Measurements from ENCODE around the gene DNER. TPM values are rescaled to one million over a fixed set of nuclear protein-coding genes. Genes with fewer than 3 reads are reported as not detected.

DNER gene
- total RNA-seq, 1 donor from 2014 or later: 1.6 TPM

- H3K9ac ChIP-seq (ENCODE audit: low read depth in 1 of 3, low read length in 3 of 3): no peak overlapping the region
- no peaks in the 10 kb centered on the region for H3K27me3 ChIP-seq (ENCODE audit: control insufficient read depth in 3 of 3, insufficient read depth in 3 of 3, low read length in 3 of 3)
- H3K27ac ChIP-seq (ENCODE audit: low read depth, low read length): no peak overlapping the region
- no peak overlapping the region for H3K4me3 ChIP-seq (ENCODE audit: low read length in 3 of 3)
- H3K36me3 ChIP-seq (ENCODE audit: control insufficient read depth in 3 of 3, insufficient read depth in 3 of 3, low read length in 3 of 3): no peaks in the 10 kb centered on the region
- H3K9me3 ChIP-seq (ENCODE audit: control insufficient read depth in 3 of 3, low read length in 3 of 3): no peaks in the 10 kb centered on the region
- peaks cover 0 to 3% (median 0%) of the 10 kb centered on the region in 3 donors for H3K4me1 ChIP-seq (ENCODE audit: control insufficient read depth in 3 of 3, insufficient read depth in 3 of 3, low read length in 3 of 3)
Measured at GRCh38 chr2:229417916-229418315, 296.4 kb downstream of the DNER start.

GRCh38 chr2:229417176-229417575, 297.2 kb downstream of the DNER start:
- no peak overlapping the region for H3K9ac ChIP-seq (ENCODE audit: low read depth in 1 of 3, low read length in 3 of 3)
- H3K27ac ChIP-seq (ENCODE audit: low read depth, low read length): peak overlapping the region; percentile 57
- no peaks in the 10 kb centered on the region for H3K9me3 ChIP-seq (ENCODE audit: control insufficient read depth in 3 of 3, low read length in 3 of 3)
- no peaks in the 10 kb centered on the region for H3K27me3 ChIP-seq (ENCODE audit: control insufficient read depth in 3 of 3, insufficient read depth in 3 of 3, low read length in 3 of 3)
- peaks cover 0 to 3% (median 0%) of the 10 kb centered on the region in 3 donors for H3K4me1 ChIP-seq (ENCODE audit: control insufficient read depth in 3 of 3, insufficient read depth in 3 of 3, low read length in 3 of 3)
- no peak overlapping the region for H3K4me3 ChIP-seq (ENCODE audit: low read length in 3 of 3)
- H3K36me3 ChIP-seq (ENCODE audit: control insufficient read depth in 3 of 3, insufficient read depth in 3 of 3, low read length in 3 of 3): no peaks in the 10 kb centered on the region

GRCh38 chr2:229416116-229416694, 298.1 kb downstream of the DNER start:
- Histone ChIP-seq H3K9ac (ENCODE audit: low read depth in 1 of 3, low read length in 3 of 3) (no peak overlapping the region), H3K4me1 (ENCODE audit: control insufficient read depth in 3 of 3, insufficient read depth in 3 of 3, low read length in 3 of 3) (peaks cover 0 to 3% (median 0%) of the 10 kb centered on the region in 3 donors), H3K4me3 (ENCODE audit: low read length in 3 of 3) (no peak overlapping the region), H3K9me3 (ENCODE audit: control insufficient read depth in 3 of 3, low read length in 3 of 3) (no peaks in the 10 kb centered on the region), H3K36me3 (ENCODE audit: control insufficient read depth in 3 of 3, insufficient read depth in 3 of 3, low read length in 3 of 3) (no peaks in the 10 kb centered on the region), H3K27me3 (ENCODE audit: control insufficient read depth in 3 of 3, insufficient read depth in 3 of 3, low read length in 3 of 3) (no peaks in the 10 kb centered on the region), H3K27ac (ENCODE audit: low read depth, low read length) (peak overlapping the region; percentile 57)

GRCh38 chr2:229414631-229415030, 299.7 kb downstream of the DNER start:
- no peaks in the 10 kb centered on the region for H3K27me3 ChIP-seq (ENCODE audit: control insufficient read depth in 3 of 3, insufficient read depth in 3 of 3, low read length in 3 of 3)
- no peaks in the 10 kb centered on the region for H3K9me3 ChIP-seq (ENCODE audit: control insufficient read depth in 3 of 3, low read length in 3 of 3)
- H3K27ac ChIP-seq (ENCODE audit: low read depth, low read length): no peak overlapping the region
- H3K4me1 ChIP-seq (ENCODE audit: control insufficient read depth in 3 of 3, insufficient read depth in 3 of 3, low read length in 3 of 3): peaks cover 0 to 3% (median 0%) of the 10 kb centered on the region in 3 donors
- no peak overlapping the region for H3K4me3 ChIP-seq (ENCODE audit: low read length in 3 of 3)
- H3K9ac ChIP-seq (ENCODE audit: low read depth in 1 of 3, low read length in 3 of 3): no peak overlapping the region
- H3K36me3 ChIP-seq (ENCODE audit: control insufficient read depth in 3 of 3, insufficient read depth in 3 of 3, low read length in 3 of 3): no peaks in the 10 kb centered on the region

- Histone ChIP-seq H3K4me1 (ENCODE audit: control insufficient read depth in 3 of 3, insufficient read depth in 3 of 3, low read length in 3 of 3) (peaks cover 2 to 10% (median 5%) of the 10 kb centered on the region in 3 donors), H3K9ac (ENCODE audit: low read depth in 1 of 3, low read length in 3 of 3) (no peak overlapping the region), H3K27me3 (ENCODE audit: control insufficient read depth in 3 of 3, insufficient read depth in 3 of 3, low read length in 3 of 3) (no peaks in the 10 kb centered on the region), H3K9me3 (ENCODE audit: control insufficient read depth in 3 of 3, low read length in 3 of 3) (no peaks in the 10 kb centered on the region), H3K4me3 (ENCODE audit: low read length in 3 of 3) (no peak overlapping the region), H3K36me3 (ENCODE audit: control insufficient read depth in 3 of 3, insufficient read depth in 3 of 3, low read length in 3 of 3) (no peaks in the 10 kb centered on the region), H3K27ac (ENCODE audit: low read depth, low read length) (no peak overlapping the region)
Measured at GRCh38 chr2:229412686-229413085, 301.7 kb downstream of the DNER start.

- H3K9ac ChIP-seq (ENCODE audit: low read depth in 1 of 3, low read length in 3 of 3): no peak overlapping the region
- H3K27ac ChIP-seq (ENCODE audit: low read depth, low read length): no peak overlapping the region
- H3K4me3 ChIP-seq (ENCODE audit: low read length in 3 of 3): no peak overlapping the region
- H3K27me3 ChIP-seq (ENCODE audit: control insufficient read depth in 3 of 3, insufficient read depth in 3 of 3, low read length in 3 of 3): no peaks in the 10 kb centered on the region
- H3K4me1 ChIP-seq (ENCODE audit: control insufficient read depth in 3 of 3, insufficient read depth in 3 of 3, low read length in 3 of 3): peaks cover 4 to 16% (median 5%) of the 10 kb centered on the region in 3 donors
- no peaks in the 10 kb centered on the region for H3K36me3 ChIP-seq (ENCODE audit: control insufficient read depth in 3 of 3, insufficient read depth in 3 of 3, low read length in 3 of 3)
- H3K9me3 ChIP-seq (ENCODE audit: control insufficient read depth in 3 of 3, low read length in 3 of 3): no peaks in the 10 kb centered on the region
Measured at GRCh38 chr2:229410946-229411345, 303.4 kb downstream of the DNER start.

- H3K4me1 ChIP-seq (ENCODE audit: control insufficient read depth in 3 of 3, insufficient read depth in 3 of 3, low read length in 3 of 3): peaks cover 4 to 16% (median 5%) of the 10 kb centered on the region in 3 donors
- H3K4me3 ChIP-seq (ENCODE audit: low read length in 3 of 3): no peak overlapping the region
- H3K36me3 ChIP-seq (ENCODE audit: control insufficient read depth in 3 of 3, insufficient read depth in 3 of 3, low read length in 3 of 3): no peaks in the 10 kb centered on the region
- H3K27me3 ChIP-seq (ENCODE audit: control insufficient read depth in 3 of 3, insufficient read depth in 3 of 3, low read length in 3 of 3): no peaks in the 10 kb centered on the region
- H3K9me3 ChIP-seq (ENCODE audit: control insufficient read depth in 3 of 3, low read length in 3 of 3): no peaks in the 10 kb centered on the region
- no peak overlapping the region for H3K27ac ChIP-seq (ENCODE audit: low read depth, low read length)
- H3K9ac ChIP-seq (ENCODE audit: low read depth in 1 of 3, low read length in 3 of 3): no peak overlapping the region
Measured at GRCh38 chr2:229410264-229410663, 304.1 kb downstream of the DNER start.

- Histone ChIP-seq H3K27me3 (ENCODE audit: control insufficient read depth in 3 of 3, insufficient read depth in 3 of 3, low read length in 3 of 3) (no peaks in the 10 kb centered on the region), H3K36me3 (ENCODE audit: control insufficient read depth in 3 of 3, insufficient read depth in 3 of 3, low read length in 3 of 3) (no peaks in the 10 kb centered on the region), H3K9ac (ENCODE audit: low read depth in 1 of 3, low read length in 3 of 3) (no peak overlapping the region), H3K4me1 (ENCODE audit: control insufficient read depth in 3 of 3, insufficient read depth in 3 of 3, low read length in 3 of 3) (peaks cover 4 to 16% (median 5%) of the 10 kb centered on the region in 3 donors), H3K9me3 (ENCODE audit: control insufficient read depth in 3 of 3, low read length in 3 of 3) (no peaks in the 10 kb centered on the region), H3K4me3 (ENCODE audit: low read length in 3 of 3) (no peak overlapping the region), H3K27ac (ENCODE audit: low read depth, low read length) (no peak overlapping the region)
Measured at GRCh38 chr2:229409751-229410181, 304.6 kb downstream of the DNER start.

GRCh38 chr2:229408962-229409361, 305.4 kb downstream of the DNER start:
- Histone ChIP-seq H3K9me3 (ENCODE audit: control insufficient read depth in 3 of 3, low read length in 3 of 3) (no peaks in the 10 kb centered on the region), H3K27ac (ENCODE audit: low read depth, low read length) (peak overlapping the region; percentile 40), H3K4me1 (ENCODE audit: control insufficient read depth in 3 of 3, insufficient read depth in 3 of 3, low read length in 3 of 3) (peaks cover 4 to 16% (median 5%) of the 10 kb centered on the region in 3 donors), H3K9ac (ENCODE audit: low read depth in 1 of 3, low read length in 3 of 3) (no peak overlapping the region), H3K4me3 (ENCODE audit: low read length in 3 of 3) (no peak overlapping the region), H3K36me3 (ENCODE audit: control insufficient read depth in 3 of 3, insufficient read depth in 3 of 3, low read length in 3 of 3) (no peaks in the 10 kb centered on the region), H3K27me3 (ENCODE audit: control insufficient read depth in 3 of 3, insufficient read depth in 3 of 3, low read length in 3 of 3) (no peaks in the 10 kb centered on the region)

GRCh38 chr2:229408356-229408755, 306.0 kb downstream of the DNER start:
- Histone ChIP-seq H3K4me1 (ENCODE audit: control insufficient read depth in 3 of 3, insufficient read depth in 3 of 3, low read length in 3 of 3) (peaks cover 4 to 16% (median 5%) of the 10 kb centered on the region in 3 donors), H3K27ac (ENCODE audit: low read depth, low read length) (peak overlapping the region; percentile 40), H3K27me3 (ENCODE audit: control insufficient read depth in 3 of 3, insufficient read depth in 3 of 3, low read length in 3 of 3) (no peaks in the 10 kb centered on the region), H3K9ac (ENCODE audit: low read depth in 1 of 3, low read length in 3 of 3) (no peak overlapping the region), H3K4me3 (ENCODE audit: low read length in 3 of 3) (no peak overlapping the region), H3K36me3 (ENCODE audit: control insufficient read depth in 3 of 3, insufficient read depth in 3 of 3, low read length in 3 of 3) (no peaks in the 10 kb centered on the region), H3K9me3 (ENCODE audit: control insufficient read depth in 3 of 3, low read length in 3 of 3) (no peaks in the 10 kb centered on the region)

All from skeletal muscle tissue (tissue), 4 donors.